WTC11 (cell line): ENCODE data around the gene PCK2. TPM values are rescaled to one million over a fixed set of nuclear protein-coding genes. Genes with fewer than 3 reads are reported as not detected.

Source experiments
- CTCF ChIP-seq: fragments of 200-600 bp; IDR thresholded peaks from 2 replicates; pipeline ENCODE4 v1.8.0; 2022; ENCODE audit warnings: antibody characterized with exemption
- microRNA-seq: library from miRNA; unstranded; fragments of <30 nt; microRNA quantifications from one replicate; pipeline ENCODE4 v1.2.0, GENCODE V29; 2022; ENCODE audit warnings: borderline number of aligned reads
- total RNA-seq: library from RNA; stranded (reverse); gene quantifications from 3 replicates; pipeline ENCODE4 v1.2.3, GENCODE V29; 2021

Gene PCK2
- total RNA-seq, 1 experiment from 2014 or later: 67.0 TPM

GRCh38 chr14:24151404-24152080, 57.4 kb downstream of the PCK2 start (continued):
- no peak for TF ChIP-seq CTCF

Small RNA genes within 50 kb of the gene (microRNA-seq; reads per million reads assigned to microRNA genes)
- gene MIR7703: not detected

Other genes with a start within 250 kb of the PCK2 start
- gene DHRS4, start 140.5 kb upstream of the PCK2 start, total RNA-seq: 14.5 to 14.9 TPM (median 14.8 TPM) in 3 replicates
- gene DHRS4L2, start 105.4 kb upstream of the PCK2 start, total RNA-seq: 8.7 to 10.2 TPM (median 9.7 TPM) in 3 replicates
- 10.6 to 13.0 TPM (median 11.4 TPM) in 3 replicates for gene CARMIL3, start 42.3 kb upstream of the PCK2 start, total RNA-seq
- gene CPNE6, start 22.7 kb upstream of the PCK2 start, total RNA-seq: not detected in 3 replicates
- gene DCAF11, start 20.5 kb downstream of the PCK2 start, total RNA-seq: 73.6 to 90.2 TPM (median 77.3 TPM) in 3 replicates
- gene NRL, start 20.6 kb downstream of the PCK2 start, total RNA-seq: 1.3 to 2.3 TPM (median 1.6 TPM) in 3 replicates
- gene FITM1, start 36.3 kb downstream of the PCK2 start, total RNA-seq: 0.25 to 0.39 TPM in 2 of 3 replicates, not detected in the other
- gene PSME1, start 41.9 kb downstream of the PCK2 start, total RNA-seq: 76.8 to 99.1 TPM (median 98.8 TPM) in 3 replicates
- 41.3 to 47.9 TPM (median 44.4 TPM) in 3 replicates for gene EMC9, start 47.3 kb downstream of the PCK2 start, total RNA-seq
- gene PSME2, start 52.3 kb downstream of the PCK2 start, total RNA-seq: 103 to 112 TPM (median 103 TPM) in 3 replicates
- 63.0 to 86.2 TPM (median 68.4 TPM) in 3 replicates for gene RNF31, start 53.2 kb downstream of the PCK2 start, total RNA-seq
- 15.6 to 16.2 TPM (median 15.7 TPM) in 3 replicates for gene IRF9, start 67.0 kb downstream of the PCK2 start, total RNA-seq
- gene REC8, start 77.8 kb downstream of the PCK2 start, total RNA-seq: 29.6 to 32.2 TPM (median 31.5 TPM) in 3 replicates
- 87.6 to 128 TPM (median 91.2 TPM) in 3 replicates for gene IPO4, start 94.5 kb downstream of the PCK2 start, total RNA-seq
- gene TM9SF1, start 101.1 kb downstream of the PCK2 start, total RNA-seq: 27.9 to 29.2 TPM (median 28.4 TPM) in 3 replicates
- 0.13 to 0.16 TPM in 2 of 3 replicates, not detected in the other for gene TSSK4, start 111.4 kb downstream of the PCK2 start, total RNA-seq
- gene CHMP4A, start 119.2 kb downstream of the PCK2 start, total RNA-seq: 32.7 to 38.5 TPM (median 36.5 TPM) in 3 replicates
- gene MDP1, start 121.8 kb downstream of the PCK2 start, total RNA-seq: 12.6 to 18.4 TPM (median 16.9 TPM) in 3 replicates
- 218 to 233 TPM (median 221 TPM) in 3 replicates for gene NEDD8, start 138.1 kb downstream of the PCK2 start, total RNA-seq
- gene GMPR2, start 138.6 kb downstream of the PCK2 start, total RNA-seq: 74.2 to 82.3 TPM (median 78.4 TPM) in 3 replicates
- 32.2 to 39.8 TPM (median 35.7 TPM) in 3 replicates for gene TINF2, start 148.3 kb downstream of the PCK2 start, total RNA-seq
- gene TGM1, start 168.9 kb downstream of the PCK2 start, total RNA-seq: 2.5 to 5.2 TPM (median 4.4 TPM) in 3 replicates
- 22.3 to 28.1 TPM (median 27.1 TPM) in 3 replicates for gene RABGGTA, start 177.3 kb downstream of the PCK2 start, total RNA-seq
- 13.9 to 16.7 TPM (median 15.4 TPM) in 3 replicates for gene DHRS1, start 205.5 kb downstream of the PCK2 start, total RNA-seq
- 34.3 to 44.4 TPM (median 35.0 TPM) in 3 replicates for gene NOP9, start 205.5 kb downstream of the PCK2 start, total RNA-seq
- gene CIDEB, start 213.7 kb downstream of the PCK2 start, total RNA-seq: 4.7 to 6.1 TPM (median 5.6 TPM) in 3 replicates
- gene LTB4R2, start 215.8 kb downstream of the PCK2 start, total RNA-seq: 9.1 to 12.9 TPM (median 9.8 TPM) in 3 replicates
- gene LTB4R, start 217.2 kb downstream of the PCK2 start, total RNA-seq: 6.9 to 9.4 TPM (median 7.6 TPM) in 3 replicates
- 0.96 to 2.4 TPM (median 1.1 TPM) in 3 replicates for gene ADCY4, start 240.8 kb downstream of the PCK2 start, total RNA-seq
- 0.37 to 1.2 TPM (median 0.83 TPM) in 3 replicates for gene RIPK3, start 245.7 kb downstream of the PCK2 start, total RNA-seq